ENCODE measurements around the gene KIAA0753.

KIAA0753 gene

GRCh38 chr17:6641247-6641863, 844 bp upstream of the KIAA0753 start:
- FAIRE-seq, result no peak

DNA sequence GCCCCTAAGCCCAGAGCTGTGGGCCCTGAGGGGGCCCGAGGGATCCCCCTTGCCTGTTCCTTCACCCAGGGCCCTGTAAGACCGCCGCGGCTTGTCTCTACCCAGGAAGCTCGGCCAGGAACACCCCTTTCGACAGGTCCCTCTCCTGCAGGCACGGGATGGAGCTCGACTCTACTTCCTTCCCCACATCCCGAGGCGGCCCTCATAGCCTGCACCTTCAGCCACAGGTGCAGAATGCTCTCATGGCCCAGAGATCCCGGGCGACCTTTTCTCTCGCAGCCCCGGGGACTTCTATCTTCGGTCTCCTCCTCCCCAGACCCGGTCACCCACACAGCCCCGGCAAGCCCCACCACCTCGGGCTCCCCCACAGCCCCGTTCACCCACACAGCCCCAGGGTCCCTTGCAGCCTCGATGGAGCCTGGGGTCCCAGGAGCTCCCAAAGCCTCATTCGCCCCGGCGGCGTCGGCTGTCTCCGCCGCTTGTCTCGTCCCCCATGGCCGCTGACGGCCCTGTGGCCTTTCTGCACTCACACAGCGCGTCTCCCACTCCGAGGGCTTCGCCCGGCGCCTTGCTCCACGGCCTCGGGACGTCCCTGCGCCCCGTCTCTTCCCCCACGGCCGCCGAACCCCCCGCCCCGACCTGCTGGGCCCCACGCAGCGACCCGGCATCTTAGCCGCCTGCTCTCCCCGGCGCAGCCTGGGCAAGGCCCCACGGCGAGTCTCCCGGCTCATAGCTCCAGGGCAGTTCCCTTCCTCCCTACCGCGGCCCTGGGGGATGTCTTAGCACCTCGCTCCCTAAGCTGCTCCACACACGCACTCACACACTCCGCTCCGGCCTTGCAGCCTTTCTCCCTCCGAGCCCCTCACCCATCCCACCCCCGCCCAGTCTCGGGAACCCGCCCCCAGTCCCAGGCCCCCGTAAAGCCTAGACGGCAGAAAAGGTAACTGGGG, 650 bp downstream of the KIAA0753 start:
- FAIRE-seq, result no peak

DNA sequence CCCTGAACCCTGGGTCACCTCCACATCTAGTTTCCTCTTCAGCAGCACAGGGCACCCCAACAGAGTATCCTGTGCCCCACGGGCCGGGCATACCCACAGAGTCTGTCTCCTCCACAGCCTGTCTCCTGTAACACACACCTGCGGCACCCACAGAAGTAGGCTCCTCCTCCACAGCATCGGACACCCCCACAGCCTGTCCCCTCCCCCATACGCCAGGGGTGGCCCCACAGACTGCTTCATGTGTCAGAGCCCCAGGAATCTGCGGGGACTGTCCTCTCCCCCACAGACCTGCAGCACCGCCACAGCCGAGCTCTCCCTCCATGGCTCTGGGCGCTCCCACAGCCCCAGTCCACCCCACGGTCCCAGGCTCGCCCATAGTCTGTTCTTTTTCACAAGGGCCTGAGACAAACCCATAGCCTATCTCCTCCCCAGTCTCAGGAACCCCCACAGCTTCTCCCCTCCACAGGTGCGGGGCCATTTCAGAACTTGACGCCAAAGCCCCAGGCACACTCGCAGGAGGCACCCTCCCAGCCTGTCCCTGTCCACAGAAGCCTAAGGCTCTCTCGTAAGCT, 1.4 kb downstream of the KIAA0753 start:
- no peak for FAIRE-seq

GRCh38 chr17:6638046-6638908, 2.2 kb downstream of the KIAA0753 start:
- no peak for FAIRE-seq

DNA sequence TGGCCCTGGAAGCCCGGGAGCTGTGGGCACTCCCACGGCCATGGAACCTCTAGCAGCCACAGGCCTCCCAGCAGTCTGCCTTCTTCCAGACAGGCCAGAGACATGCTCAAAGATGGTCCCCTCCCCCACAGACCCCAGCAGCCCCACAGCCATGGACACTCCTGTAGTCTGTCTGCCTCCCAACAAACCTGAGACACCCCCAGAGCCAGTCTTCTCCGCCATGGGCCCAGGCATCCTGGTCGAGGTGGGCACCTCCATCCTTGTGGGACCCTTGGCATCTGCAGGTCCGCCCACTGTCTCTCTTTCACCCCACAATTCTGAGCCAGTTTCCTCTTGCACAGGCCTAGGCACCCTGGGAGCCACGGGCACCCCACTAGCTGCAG, 3.1 kb downstream of the KIAA0753 start:
- FAIRE-seq, result no peak

DNA sequence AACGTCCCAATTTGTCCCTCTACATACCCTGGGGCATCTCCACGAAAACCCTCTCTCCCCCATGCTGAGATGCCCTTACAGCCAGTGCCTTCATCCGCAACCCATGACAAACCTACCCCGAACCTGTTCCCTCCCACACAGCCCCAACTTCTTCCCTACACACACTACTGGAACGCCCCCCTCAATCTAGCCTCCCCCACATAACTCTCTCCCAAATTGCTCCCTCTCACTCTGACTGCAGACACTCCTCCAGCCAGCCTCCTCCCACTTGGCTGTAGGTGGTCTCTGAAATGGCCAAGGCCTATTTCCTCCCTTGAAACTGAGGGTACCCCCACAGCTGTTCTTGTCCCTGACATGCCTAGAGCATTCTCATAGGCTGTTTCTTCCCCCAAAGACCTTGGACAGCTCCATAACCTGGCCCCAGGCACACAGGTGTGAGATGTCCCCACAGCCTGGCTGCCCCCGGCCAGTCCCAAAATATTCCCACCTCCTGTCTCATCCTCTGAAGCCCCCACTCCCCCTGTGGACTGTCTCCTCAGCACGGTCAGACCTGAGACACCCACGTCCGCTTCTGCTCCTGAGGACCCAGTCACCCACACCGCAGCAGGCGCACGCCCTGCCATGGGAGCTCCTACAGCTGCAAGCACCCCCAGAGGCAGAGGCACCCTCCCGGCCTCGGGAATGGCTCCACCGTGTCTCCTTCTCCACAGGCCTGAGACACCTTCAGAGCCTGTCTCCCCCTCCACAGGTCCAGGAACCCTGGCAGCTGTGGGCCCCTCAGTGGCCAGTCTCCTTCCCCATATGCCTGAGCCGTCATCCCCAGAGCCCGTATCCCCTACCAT, 3.7 kb downstream of the KIAA0753 start:
- FAIRE-seq, result no peak

DNA sequence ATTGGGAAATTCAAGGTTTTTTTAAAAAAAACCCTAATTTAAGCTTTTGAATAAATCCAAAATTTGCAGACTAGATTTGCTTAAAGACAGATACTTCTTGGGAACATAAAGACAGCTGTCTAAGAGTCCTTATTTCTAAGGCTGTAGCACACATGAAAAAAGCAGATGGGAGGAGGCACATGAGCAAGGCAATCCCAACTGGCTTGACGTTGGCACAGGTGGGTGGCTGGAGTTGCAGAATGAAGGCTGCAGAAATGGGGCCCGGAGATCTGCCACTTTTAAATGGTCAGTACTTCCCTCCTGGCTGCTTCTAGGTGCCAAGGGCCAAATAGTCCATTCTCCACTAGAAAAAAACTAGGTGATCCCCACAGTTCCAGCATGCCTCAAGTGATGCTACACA, 4.4 kb downstream of the KIAA0753 start:
- FAIRE-seq, result no peak

DNA sequence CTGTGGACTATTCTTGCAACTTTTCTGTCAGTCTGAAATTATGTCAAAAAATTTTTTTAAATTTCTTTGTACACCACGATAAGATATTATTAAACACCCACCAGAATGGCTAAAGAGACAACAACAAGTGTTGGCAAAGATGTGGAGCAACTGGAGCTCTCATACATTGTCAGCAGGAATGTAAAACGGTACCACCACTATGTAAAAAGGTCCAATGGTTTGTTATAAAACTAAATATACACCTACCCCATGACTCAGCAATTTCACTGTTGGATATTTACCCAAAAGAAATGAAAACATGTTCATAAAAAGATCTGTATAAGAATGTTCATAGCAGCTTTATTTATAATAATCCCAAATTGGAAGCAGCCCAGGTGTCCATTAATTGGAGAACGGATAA, 7.2 kb downstream of the KIAA0753 start:
- no peak for FAIRE-seq

- no peak for FAIRE-seq
These were observed 8.0 kb downstream of the KIAA0753 start for GRCh38 chr17:6632530-6632929.

DNA sequence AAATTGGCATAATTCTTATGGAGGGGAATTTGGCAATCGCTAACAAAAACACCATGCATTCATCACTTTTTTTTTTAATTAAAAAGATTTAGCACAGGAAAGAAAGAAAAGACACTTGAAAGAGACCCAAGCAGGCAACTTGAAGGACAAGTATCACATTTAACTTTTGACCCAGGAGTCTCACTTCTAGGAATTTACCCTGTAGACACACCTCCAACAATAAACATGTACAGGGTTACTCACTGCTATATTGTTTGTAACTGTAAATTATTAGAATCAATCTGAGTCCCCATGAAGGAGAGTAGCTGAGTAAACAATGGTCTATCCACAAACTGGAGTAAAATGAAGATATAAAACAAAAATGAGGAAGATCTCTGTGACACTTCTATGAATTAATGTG, 10.1 kb downstream of the KIAA0753 start:
- FAIRE-seq, result no peak

- no peak for FAIRE-seq
These were observed 13.5 kb downstream of the KIAA0753 start for GRCh38 chr17:6627019-6627418.

DNA sequence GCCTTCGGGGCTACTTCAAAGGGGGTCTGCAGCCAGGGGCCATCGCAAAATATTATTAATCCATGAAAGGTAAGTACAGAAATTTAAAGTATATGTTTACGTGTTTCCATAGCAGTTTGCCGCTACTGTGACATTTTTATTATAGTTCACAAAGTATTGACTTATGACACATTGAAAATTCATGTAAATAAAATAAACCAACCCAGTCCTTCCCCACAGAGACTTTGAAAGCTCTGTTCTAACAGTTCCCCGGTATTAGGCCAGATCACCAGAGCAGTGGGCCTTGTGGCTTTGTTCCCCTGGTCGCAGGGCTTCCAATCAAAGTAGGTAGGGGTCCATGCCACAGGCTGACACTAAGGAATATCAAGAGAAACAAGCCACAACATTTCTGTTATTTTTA, 13.9 kb downstream of the KIAA0753 start:
- FAIRE-seq, result no peak

- no peak for FAIRE-seq
These were observed 16.6 kb downstream of the KIAA0753 start for GRCh38 chr17:6623941-6624340.

DNA sequence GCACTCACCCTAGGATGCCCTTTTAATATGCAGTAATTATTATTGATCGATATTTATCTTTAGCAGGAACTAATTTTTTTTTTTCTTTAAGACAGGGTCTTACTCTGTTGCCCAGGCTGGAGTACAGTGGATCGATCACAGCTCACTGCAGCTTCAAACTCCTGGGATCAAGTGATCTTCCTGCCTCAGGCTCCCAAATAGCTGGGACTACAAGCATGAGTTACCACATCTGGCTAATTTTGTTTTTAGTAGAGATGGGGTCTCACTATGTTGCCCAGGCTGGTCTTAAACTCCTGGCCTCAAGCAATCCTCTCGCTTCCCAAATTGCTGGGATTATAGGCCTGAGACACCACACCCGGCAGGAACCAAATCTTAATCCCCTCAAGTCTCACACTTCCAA, 29.3 kb downstream of the KIAA0753 start:
- FAIRE-seq, result no peak

DNA sequence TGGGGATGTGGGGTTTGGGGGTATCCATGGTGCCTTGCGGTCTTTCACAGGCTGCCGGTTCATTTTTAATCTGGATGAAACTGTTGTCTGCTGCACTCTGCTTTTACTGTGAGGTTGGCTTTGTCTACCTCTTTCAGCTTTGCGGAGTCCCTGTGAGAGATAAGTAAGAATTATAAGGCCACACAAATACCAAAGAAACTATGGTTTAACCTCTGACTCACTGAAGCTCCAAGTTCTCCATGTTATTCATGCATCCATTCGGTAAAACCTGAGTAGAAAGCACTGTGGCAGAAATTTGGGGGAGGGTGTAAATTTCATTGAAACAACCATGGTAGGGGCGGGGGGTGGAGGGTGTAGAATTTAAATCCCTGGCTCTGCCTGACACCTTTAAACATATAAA, 30.5 kb downstream of the KIAA0753 start:
- no peak for FAIRE-seq

DNA sequence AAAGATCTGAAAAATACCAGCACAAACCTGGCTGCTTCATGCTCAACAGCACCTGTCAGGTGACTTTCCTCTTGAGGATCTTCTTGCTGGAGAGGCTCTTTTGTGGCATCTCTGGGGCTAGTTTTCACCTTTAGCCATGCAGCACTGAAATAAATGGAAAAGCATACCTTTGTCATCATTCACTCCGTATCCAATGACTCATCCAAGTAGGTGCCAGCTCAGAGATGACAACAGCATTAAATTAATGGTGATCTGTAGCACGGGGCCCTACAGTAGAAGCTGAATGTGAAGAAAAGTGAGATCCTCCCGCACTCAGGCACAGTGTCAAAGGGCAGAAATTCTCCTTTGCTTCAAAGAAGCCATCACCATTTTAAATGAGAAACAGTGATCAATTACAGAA, 32.2 kb downstream of the KIAA0753 start:
- FAIRE-seq, result no peak

GRCh38 chr17:6605142-6605541, 35.4 kb downstream of the KIAA0753 start:
- FAIRE-seq, result no peak

GRCh38 chr17:6603744-6604325, 36.7 kb downstream of the KIAA0753 start:
- FAIRE-seq, result no peak

DNA sequence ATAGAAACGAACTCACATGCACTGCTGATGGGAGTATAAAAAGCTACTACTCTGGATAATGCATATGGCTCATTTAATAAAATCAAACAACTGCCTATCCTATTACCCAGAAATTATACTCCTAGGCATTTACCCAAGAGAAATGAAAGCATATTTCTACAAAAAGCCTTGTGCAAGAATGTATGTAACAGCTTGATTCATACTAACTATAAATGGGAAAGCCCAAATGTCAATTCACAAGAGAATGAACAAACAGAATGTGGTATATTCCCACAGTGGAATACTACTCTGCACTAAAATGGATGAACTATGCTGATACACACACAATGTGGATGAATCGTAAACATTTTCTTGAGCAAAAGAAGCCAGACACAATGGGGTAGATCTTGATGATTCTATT, 38.4 kb downstream of the KIAA0753 start:
- no peak for FAIRE-seq

DNA sequence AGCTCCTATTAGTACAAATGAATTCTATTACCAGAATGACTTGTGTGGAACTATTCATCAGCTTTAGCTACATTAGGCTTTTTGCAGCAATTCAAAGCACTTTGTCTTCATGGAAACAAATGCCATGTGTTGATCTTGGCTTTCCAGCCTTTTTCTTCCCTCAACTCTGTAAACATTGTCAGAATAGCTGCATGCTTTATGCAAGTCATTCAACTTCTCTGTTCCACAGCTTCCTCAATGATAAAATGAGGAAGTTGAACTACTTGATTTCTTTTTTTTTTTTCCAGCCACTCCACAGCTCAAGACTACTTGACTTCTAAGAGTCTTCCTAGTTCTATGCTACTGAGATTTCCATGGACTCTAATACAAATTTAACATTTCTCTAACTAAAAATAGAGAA, 41.1 kb downstream of the KIAA0753 start:
- FAIRE-seq, result no peak

DNA sequence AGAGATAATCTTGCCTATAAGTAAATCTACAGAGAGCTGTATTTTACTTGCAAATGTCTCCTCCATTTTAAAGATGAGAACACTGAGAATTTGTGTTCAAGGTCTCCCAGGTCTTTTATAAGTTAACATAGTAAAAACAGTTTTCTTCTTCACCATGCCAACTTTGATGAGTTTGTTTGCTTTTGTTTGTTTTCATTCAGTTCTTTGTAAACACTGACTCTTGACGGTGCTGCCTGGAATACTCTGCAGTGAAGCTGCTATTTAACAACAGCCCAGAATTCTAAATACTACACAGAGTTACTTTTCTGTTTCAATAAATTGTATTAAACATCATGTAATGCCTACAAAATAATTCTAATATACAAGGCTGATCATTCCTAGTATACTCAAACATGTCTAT, 42.8 kb downstream of the KIAA0753 start:
- no peak for FAIRE-seq

DNA sequence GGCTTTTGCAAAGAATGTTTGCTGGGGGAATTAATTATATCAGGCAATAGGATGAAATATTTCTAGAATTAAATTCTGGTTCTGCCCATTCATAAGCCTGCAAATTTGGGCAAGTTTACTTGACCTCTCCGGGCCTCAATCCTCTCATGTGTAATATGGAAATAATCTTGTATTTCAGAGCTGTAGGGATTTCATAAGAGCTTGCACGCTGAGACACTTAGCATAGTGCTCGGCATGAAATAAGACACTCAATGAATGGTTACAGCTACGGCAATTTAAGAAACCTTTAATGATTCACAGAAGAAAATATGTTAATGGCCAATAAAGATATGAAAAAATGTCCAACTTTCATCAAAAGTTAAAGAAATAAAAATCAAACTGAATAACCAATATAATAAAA, 43.6 kb downstream of the KIAA0753 start:
- FAIRE-seq, result no peak

Data from colon (tissue), 2 donors.